ENCODE measurements around the gene ZNF335. TPM values are rescaled to one million over a fixed set of nuclear protein-coding genes. Genes with fewer than 3 reads are reported as not detected.

The ZNF335 gene
- total RNA-seq, 2 donors from 2014 or later: 28.8 to 30.1 TPM

- no peak overlapping the region for H3K4me3 ChIP-seq
- ATAC-seq (ENCODE audit: insufficient number of reproducible peaks, low FRiP score, low read depth): no peak
- no peaks in the 10 kb centered on the region for H3K27me3 ChIP-seq (replicated peaks; ENCODE audit: insufficient read depth)
- DNase-seq (ENCODE audit: low spot score): no peak
- H3K27ac ChIP-seq: no peak overlapping the region
- H3K36me3 ChIP-seq: peaks cover 66% of the 10 kb centered on the region
- H3K4me1 ChIP-seq (ENCODE audit: control insufficient read depth in 1 of 2, low read depth in 2 of 2): no peaks in the 10 kb centered on the region
- no peaks in the 10 kb centered on the region for H3K9me3 ChIP-seq
- no peak for TF ChIP-seq CTCF (IDR thresholded peaks at IDR 0.05)
Measured at GRCh38 chr20:45953672-45954071, 18.3 kb downstream of the ZNF335 start.

- no peak overlapping the region for H3K4me3 ChIP-seq
- no peak for ATAC-seq (ENCODE audit: insufficient number of reproducible peaks, low FRiP score, low read depth)
- TF ChIP-seq CTCF (IDR thresholded peaks at IDR 0.05): no peak
- H3K27me3 ChIP-seq (replicated peaks; ENCODE audit: insufficient read depth): no peaks in the 10 kb centered on the region
- no peaks in the 10 kb centered on the region for H3K9me3 ChIP-seq
- H3K36me3 ChIP-seq: peaks cover 65% of the 10 kb centered on the region
- no peak overlapping the region for H3K27ac ChIP-seq
- no peak for DNase-seq (ENCODE audit: low spot score)
- H3K4me1 ChIP-seq (ENCODE audit: control insufficient read depth in 1 of 2, low read depth in 2 of 2): no peaks in the 10 kb centered on the region
Measured at GRCh38 chr20:45952861-45953260, 19.1 kb downstream of the ZNF335 start.

- peaks cover 64% of the 10 kb centered on the region for H3K36me3 ChIP-seq
- no peak for TF ChIP-seq CTCF (IDR thresholded peaks at IDR 0.05)
- H3K4me3 ChIP-seq: no peak overlapping the region
- no peaks in the 10 kb centered on the region for H3K4me1 ChIP-seq (ENCODE audit: control insufficient read depth in 1 of 2, low read depth in 2 of 2)
- no peak for ATAC-seq (ENCODE audit: insufficient number of reproducible peaks, low FRiP score, low read depth)
- no peak overlapping the region for H3K27ac ChIP-seq
- no peak for DNase-seq (ENCODE audit: low spot score)
- no peaks in the 10 kb centered on the region for H3K27me3 ChIP-seq (replicated peaks; ENCODE audit: insufficient read depth)
- H3K9me3 ChIP-seq: no peaks in the 10 kb centered on the region
Measured at GRCh38 chr20:45951925-45952834, 19.8 kb downstream of the ZNF335 start.

GRCh38 chr20:45950330-45950646 lies 21.7 kb downstream of the ZNF335 start:
- Histone ChIP-seq H3K27me3 (replicated peaks; ENCODE audit: insufficient read depth) (no peaks in the 10 kb centered on the region), H3K9me3 (no peaks in the 10 kb centered on the region), H3K36me3 (peaks cover 79% of the 10 kb centered on the region), H3K4me1 (ENCODE audit: control insufficient read depth in 1 of 2, low read depth in 2 of 2) (no peaks in the 10 kb centered on the region), H3K4me3 (no peak overlapping the region), H3K27ac (no peak overlapping the region)
- DNase-seq (ENCODE audit: low spot score): no peak
- no peak for TF ChIP-seq CTCF (IDR thresholded peaks at IDR 0.05)
- ATAC-seq (ENCODE audit: insufficient number of reproducible peaks, low FRiP score, low read depth): no peak

- no peak overlapping the region for H3K27ac ChIP-seq
- H3K27me3 ChIP-seq (replicated peaks; ENCODE audit: insufficient read depth): no peaks in the 10 kb centered on the region
- H3K4me3 ChIP-seq: no peak overlapping the region
- peaks cover 84% of the 10 kb centered on the region for H3K36me3 ChIP-seq
- H3K4me1 ChIP-seq (ENCODE audit: control insufficient read depth in 1 of 2, low read depth in 2 of 2): no peaks in the 10 kb centered on the region
- no peaks in the 10 kb centered on the region for H3K9me3 ChIP-seq
- ATAC-seq (ENCODE audit: insufficient number of reproducible peaks, low FRiP score, low read depth) (no peak), DNase-seq (ENCODE audit: low spot score) (no peak)
- TF ChIP-seq CTCF (IDR thresholded peaks at IDR 0.05): no peak
Measured at GRCh38 chr20:45949542-45950329, 22.3 kb downstream of the ZNF335 start.

All from thoracic aorta (tissue), 2 donors.